Epithelial cell of proximal tubule (primary cell): ENCODE data around the gene GHSR. TPM values are rescaled to one million over a fixed set of nuclear protein-coding genes. Genes with fewer than 3 reads are reported as not detected.

Source experiments
- DNase-seq: peaks from one replicate; pipeline ENCODE4 v3.0.0-alpha.2; 2011; ENCODE audit warnings: low read depth
- H3K4me3 ChIP-seq: 2 replicates; pipeline ENCODE4 v1.5.1; 2011; ENCODE audit warnings: low read depth, mild to moderate bottlenecking, low read length
- total RNA-seq: library from RNA; depleted of rRNA; stranded (reverse); fragments of >200 nt; gene quantifications from 2 replicates; pipeline ENCODE4 v1.2.3, GENCODE V29; 2015
- TF ChIP-seq, protein P1 (sequence below): conservative IDR thresholded peaks from 2 replicates; pipeline ENCODE4 v1.5.1; 2012; ENCODE audit warnings: low read depth, mild to moderate bottlenecking, low read length

Gene GHSR
- total RNA-seq, 1 donor from 2014 or later, result not detected

DNA sequence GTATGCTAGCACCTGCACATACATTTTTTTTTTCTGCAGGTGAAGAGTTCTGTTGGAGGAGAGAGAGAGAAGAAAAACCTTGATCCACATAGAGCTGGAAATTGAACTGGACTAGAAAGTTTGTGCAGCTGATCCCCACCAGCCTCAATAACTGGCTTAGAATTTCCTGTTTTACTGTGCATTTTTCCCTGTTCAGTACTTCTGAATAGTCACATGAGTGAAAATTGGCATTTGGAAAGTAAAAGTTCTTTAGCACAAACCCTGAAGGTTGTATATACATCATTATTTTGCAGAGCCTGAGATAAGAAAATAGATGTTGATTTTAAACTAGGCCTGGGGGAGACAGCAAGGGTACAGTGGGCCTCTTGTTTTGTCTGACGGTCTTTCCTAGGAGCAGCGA is 42.3 kb downstream of the GHSR start:
- TF ChIP-seq, protein P1, sequence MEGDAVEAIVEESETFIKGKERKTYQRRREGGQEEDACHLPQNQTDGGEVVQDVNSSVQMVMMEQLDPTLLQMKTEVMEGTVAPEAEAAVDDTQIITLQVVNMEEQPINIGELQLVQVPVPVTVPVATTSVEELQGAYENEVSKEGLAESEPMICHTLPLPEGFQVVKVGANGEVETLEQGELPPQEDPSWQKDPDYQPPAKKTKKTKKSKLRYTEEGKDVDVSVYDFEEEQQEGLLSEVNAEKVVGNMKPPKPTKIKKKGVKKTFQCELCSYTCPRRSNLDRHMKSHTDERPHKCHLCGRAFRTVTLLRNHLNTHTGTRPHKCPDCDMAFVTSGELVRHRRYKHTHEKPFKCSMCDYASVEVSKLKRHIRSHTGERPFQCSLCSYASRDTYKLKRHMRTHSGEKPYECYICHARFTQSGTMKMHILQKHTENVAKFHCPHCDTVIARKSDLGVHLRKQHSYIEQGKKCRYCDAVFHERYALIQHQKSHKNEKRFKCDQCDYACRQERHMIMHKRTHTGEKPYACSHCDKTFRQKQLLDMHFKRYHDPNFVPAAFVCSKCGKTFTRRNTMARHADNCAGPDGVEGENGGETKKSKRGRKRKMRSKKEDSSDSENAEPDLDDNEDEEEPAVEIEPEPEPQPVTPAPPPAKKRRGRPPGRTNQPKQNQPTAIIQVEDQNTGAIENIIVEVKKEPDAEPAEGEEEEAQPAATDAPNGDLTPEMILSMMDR, result no peak
- no peak overlapping the region for H3K4me3 ChIP-seq
- DNase-seq, result no peak

DNA sequence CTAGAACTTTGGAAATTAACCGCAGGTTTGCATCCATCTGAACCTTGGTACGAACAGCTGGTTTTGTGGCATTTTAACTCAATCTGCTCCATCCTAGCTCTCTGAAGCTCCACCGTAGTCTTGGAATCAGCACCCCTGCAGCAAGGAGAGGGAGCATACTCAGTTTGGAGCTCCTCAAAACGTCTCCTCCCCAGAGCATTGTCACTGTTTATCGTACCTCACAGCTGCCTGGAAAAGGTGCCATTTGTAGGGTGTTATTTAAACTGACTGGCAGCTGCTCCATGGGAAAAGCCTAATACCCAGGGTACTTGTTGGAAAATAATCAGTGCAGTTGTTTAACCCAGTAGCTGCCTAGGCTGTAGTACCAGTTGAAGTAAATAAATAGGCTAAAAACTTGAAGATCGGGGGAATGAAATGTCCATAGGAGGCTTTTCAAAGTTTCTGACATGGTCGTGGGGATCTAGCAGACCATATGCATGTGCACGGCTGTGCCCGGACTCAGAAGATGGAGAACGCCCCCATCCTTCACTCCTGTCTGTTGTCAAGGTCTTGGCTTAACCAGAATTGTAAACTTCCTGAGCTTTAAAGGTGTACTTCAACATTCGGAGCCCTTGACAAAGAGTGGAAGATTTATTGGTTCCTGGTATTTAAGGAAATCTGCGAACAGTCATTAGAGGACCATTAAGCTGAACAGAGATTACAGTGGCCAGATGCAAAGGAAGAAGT is 43.9 kb downstream of the GHSR start:
- TF ChIP-seq, protein P1, result no peak
- no peak for DNase-seq
- no peak overlapping the region for H3K4me3 ChIP-seq

DNA sequence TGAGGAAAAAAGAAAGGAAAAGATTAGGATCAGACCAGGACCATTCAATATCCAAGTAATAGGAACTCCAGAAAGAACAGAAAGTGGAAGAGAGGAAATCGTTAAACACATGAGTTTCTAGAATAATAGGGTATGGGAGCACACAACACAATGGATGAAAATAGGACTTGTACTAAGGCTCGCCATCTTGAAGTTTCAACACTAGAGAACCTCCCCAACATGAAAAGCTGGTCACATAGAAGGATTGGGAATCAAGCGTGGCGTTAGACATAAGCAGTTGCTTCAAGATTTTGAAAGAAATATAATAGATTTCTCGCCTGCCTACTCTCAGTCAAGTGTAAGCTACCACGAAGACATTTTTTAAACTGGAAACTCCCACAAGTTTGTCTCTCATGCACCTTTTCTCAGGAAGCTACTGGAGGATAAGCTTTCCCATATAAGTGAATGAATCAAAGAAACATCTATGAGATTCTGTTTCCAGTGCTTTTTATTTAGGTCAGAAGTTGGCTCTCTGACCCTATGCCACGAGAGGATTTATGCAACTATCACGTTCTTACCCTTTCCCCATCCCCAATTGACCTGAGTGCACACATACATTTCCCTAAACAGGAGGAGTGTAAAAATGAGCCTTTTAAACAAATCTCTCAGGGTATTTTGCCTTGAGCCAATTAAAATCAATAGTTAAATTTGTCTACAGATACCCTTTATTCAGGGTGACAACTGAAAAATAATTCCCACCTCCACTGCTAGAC is 45.2 kb downstream of the GHSR start:
- no peak for DNase-seq
- TF ChIP-seq, protein P1, result no peak
- no peak overlapping the region for H3K4me3 ChIP-seq

DNA sequence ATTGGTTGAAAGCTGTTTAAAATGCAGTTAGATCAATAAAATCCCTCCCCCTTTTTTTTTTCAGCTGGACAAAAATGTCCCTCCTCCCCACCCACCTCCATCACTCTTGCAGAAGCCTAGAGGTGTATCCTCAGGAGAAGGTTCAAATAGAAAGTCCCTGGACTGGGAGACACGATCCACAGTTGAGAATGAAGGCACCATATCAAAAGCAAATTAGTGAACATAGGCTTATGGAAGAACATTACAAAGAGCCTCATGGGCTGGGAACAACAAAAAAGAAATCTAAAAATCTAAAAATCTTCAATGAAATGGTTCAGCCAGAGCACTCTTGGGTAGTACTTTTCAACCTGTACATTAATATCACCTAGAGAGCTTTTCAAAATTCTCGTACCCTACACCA is 46.2 kb downstream of the GHSR start:
- TF ChIP-seq, protein P1, result no peak
- no peak overlapping the region for H3K4me3 ChIP-seq
- no peak for DNase-seq

DNA sequence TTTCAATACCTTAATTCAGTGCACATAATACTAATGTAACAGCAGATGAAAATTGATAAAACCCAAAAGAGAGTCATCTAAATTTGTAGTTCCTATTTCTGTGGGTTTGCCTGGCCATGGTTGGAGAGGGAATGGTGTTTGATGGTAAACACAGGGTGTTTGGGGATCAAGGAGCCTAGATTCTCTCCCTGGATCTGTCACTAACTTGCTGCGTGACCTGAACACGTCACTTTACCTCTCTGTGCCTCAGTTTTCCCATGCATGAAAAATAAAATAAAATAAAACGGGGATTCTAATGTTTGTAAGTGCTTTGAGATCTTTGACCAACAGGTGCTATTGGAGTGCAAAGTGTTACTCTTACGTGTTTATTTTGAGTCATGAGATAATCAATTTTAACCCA is 49.8 kb downstream of the GHSR start:
- no peak for DNase-seq
- H3K4me3 ChIP-seq, result no peak overlapping the region
- TF ChIP-seq, protein P1, result no peak

DNA sequence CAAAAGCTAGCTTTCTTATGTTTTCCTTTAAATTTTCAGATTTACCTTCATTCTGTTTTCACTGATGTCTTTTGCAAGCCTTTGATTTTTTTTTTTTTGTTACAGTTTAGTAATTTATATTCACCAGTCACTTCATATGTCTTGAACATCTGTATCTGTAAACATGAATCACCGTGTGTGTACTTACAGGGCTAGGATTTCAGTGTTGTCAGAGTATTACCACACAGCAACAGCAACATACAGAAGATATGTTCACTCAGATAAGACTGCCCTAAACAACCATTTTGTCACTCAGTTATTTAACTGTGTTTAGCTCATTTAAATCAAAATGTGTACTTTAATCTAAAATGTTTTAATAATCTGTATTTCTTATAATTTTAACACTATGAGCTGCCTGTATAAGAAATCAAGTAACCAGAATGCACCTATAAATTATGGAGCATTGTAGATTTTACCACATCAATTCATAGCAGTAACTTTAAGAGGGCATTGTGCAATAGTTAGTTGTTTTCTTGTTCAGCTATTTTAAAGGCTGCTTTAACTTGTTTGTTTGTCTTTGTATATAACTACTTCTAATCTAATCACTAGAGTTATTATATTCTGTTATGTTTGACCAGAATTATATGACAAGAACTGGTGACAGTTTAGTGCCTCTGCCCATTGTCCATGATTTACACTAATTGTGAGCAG is 50.4 kb downstream of the GHSR start:
- DNase-seq, result no peak
- no peak overlapping the region for H3K4me3 ChIP-seq
- TF ChIP-seq, protein P1, result no peak
